ENCODE measurements around the gene EBF4. TPM values are rescaled to one million over a fixed set of nuclear protein-coding genes. Genes with fewer than 3 reads are reported as not detected.

EBF4 gene
- total and polyA plus RNA-seq, 10 of the 15 experiments (the other 5 are each of a cell fraction or from before 2014, with no cell fraction given) = 0.13 TPM; not detected in 9

- Histone ChIP-seq H3K9me3 (replicated peaks; ENCODE audit: control insufficient read depth, insufficient read depth, low read length) (no peaks in the 10 kb centered on the region; the same call in 2 of the 3 replicates), H3K79me2 (ENCODE audit: control insufficient read depth, insufficient read depth, low read length) (no peaks in the 10 kb centered on the region), H3K9ac (ENCODE audit: control insufficient read depth, insufficient read depth, low read length) (no peak overlapping the region), H4K20me1 (ENCODE audit: control insufficient read depth, insufficient read depth) (no peaks in the 10 kb centered on the region), H2AFZ (ENCODE audit: control insufficient read depth, low read depth, low read length) (no peak overlapping the region), H3K4me3 (no peak overlapping the region), H3K27ac (ENCODE audit: control insufficient read depth, insufficient read depth) (no peak overlapping the region), H3K27me3 (replicated peaks in 1 of 2; ENCODE audit: control insufficient read depth in 2 of 2, insufficient read depth in 2 of 2, low read length in 1 of 2) (peaks cover 0 to 1% of the 10 kb centered on the region in 2 experiments; a peak in 3 of 4 replicates), H3K36me3 (ENCODE audit: control insufficient read depth in 2 of 2, insufficient read depth in 2 of 2, low read length in 1 of 2) (no peaks in the 10 kb centered on the region), H3K4me1 (ENCODE audit: control insufficient read depth, insufficient read depth, low read length) (no peaks in the 10 kb centered on the region), H3K4me2 (ENCODE audit: control insufficient read depth, insufficient read depth) (no peak overlapping the region)
- ChIA-PET CTCF (interaction anchor here (0.5 kb wide), 1 partner anchor 91 kb away, joined by 3 read pairs; no protein-coding TSS in a partner anchor), RAD21 (ENCODE audit: unreplicated experiment) (interaction anchor here (0.7 kb wide), 1 partner anchor 293 kb away, joined by 3 read pairs; no protein-coding TSS in a partner anchor), SMC1A (ENCODE audit: uncharacterized antibody, unreplicated experiment) (no interaction called here), POLR2A (no interaction called here)
- no peak for TF ChIP-seq STAT3 (IDR thresholded peaks at IDR 0.05; ENCODE audit: low read depth, low read length)
- TF ChIP-seq ZBTB11 (CRISPR knock-in tag; IDR thresholded peaks at IDR 0.05) = no peak
- TF ChIP-seq SKIL (IDR thresholded peaks at IDR 0.05; ENCODE audit: low read depth, poor library complexity, severe bottlenecking) = no peak
- TF ChIP-seq ZZZ3 (IDR thresholded peaks at IDR 0.05; ENCODE audit: control insufficient read depth, insufficient read length, low read depth) = no peak
- no peak for TF ChIP-seq POLR2AphosphoS5 (IDR thresholded peaks at IDR 0.05; ENCODE audit: low read length)
- no peak for TF ChIP-seq CHD1 (IDR thresholded peaks at IDR 0.05; ENCODE audit: low read depth, low read length)
- TF ChIP-seq FOS (IDR thresholded peaks at IDR 0.05; ENCODE audit: borderline replicate concordance, extremely low read depth, insufficient read length) = no peak
- no peak for TF ChIP-seq ZBTB33 (IDR thresholded peaks at IDR 0.05)
- no peak for TF ChIP-seq IRF4 (IDR thresholded peaks at IDR 0.05; ENCODE audit: low read depth, low read length)
- TF ChIP-seq ZNF24 (IDR thresholded peaks at IDR 0.05) = no peak
- intact Hi-C loops (cut with micrococcal nuclease; ENCODE audit: unreplicated experiment) = loop anchor here (10.0 kb wide), 1 partner anchor 60 kb away; no protein-coding TSS in a partner anchor
- ATAC-seq (no peak), DNase-seq (ENCODE audit: low read depth, low spot score) (no peak), FAIRE-seq (no peak)
- in situ Hi-C loops (cut with MboI) = no loop called here
- BruUV-seq (replicated peaks) = no TSS peak
- WGBS (ENCODE audit: insufficient coverage, insufficient replicate concordance, low lambda C conversion rate, missing lambda C conversion rate) = 35% methylated on average over 12 of the region's 12 CpGs
Measured at GRCh38 chr20:2745060-2745910, 52.7 kb downstream of the EBF4 start.

Data from GM12878 (cell line).